NB4 (cell line): ENCODE measurements around the gene ADH6.

ENCODE experiments used
- POLR2A ChIP-seq: IDR thresholded peaks from 2 replicates; pipeline ENCODE4 v1.6.1; 2011; ENCODE audit warnings: mild to moderate bottlenecking; ENCODE audit not compliant: insufficient read length; ENCODE audit errors: extremely low read depth
- TF ChIP-seq, protein P1 (sequence below): IDR thresholded peaks from one replicate; pipeline ENCODE4 v1.5.1; 2012; ENCODE audit warnings: low read depth, low read length

DNA sequence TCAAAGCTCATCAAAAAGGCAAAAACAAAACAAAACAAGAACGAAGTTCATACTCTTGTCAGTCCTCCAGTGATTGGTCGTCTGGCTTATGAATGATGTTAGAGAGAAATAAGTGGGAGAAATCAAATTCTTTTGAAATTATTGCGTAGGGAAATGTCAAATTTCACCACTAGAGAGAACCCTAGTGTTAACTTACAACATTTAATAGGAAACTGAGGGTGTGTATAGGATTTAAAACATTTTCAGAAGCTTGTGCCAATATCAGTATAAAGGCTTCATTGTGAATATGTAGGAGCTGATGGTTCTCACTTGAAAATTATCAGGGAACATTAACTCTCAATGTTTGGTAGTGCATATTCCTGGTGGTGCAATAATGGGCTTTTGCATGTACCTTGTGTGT is 17.4 kb downstream of the ADH6 start:
- TF ChIP-seq, protein P1, sequence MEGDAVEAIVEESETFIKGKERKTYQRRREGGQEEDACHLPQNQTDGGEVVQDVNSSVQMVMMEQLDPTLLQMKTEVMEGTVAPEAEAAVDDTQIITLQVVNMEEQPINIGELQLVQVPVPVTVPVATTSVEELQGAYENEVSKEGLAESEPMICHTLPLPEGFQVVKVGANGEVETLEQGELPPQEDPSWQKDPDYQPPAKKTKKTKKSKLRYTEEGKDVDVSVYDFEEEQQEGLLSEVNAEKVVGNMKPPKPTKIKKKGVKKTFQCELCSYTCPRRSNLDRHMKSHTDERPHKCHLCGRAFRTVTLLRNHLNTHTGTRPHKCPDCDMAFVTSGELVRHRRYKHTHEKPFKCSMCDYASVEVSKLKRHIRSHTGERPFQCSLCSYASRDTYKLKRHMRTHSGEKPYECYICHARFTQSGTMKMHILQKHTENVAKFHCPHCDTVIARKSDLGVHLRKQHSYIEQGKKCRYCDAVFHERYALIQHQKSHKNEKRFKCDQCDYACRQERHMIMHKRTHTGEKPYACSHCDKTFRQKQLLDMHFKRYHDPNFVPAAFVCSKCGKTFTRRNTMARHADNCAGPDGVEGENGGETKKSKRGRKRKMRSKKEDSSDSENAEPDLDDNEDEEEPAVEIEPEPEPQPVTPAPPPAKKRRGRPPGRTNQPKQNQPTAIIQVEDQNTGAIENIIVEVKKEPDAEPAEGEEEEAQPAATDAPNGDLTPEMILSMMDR, result no peak
- no peak for TF ChIP-seq POLR2A
